Upper lobe of left lung (tissue), 4 donors: Measurements from ENCODE around the gene PROX1.

ENCODE experiments used
- CTCF ChIP-seq, 6 experiments: fragments of 450-650 bp in 4 of 6; fragments of 200-600 bp in 2 of 6; sonication (generic) in 2 of 6; IDR thresholded peaks; one replicate each; pipeline ENCODE4 v1.5.1; 2016 to 2019; ENCODE audit warnings: antibody characterized with exemption in 6 of 6
- EP300 ChIP-seq, 4 donors: sonication (generic); formaldehyde crosslinking; IDR thresholded peaks; one replicate each; pipeline ENCODE4 v1.5.1; 2017; ENCODE audit warnings: antibody characterized with exemption in 4 of 4, control low read depth in 2 of 4
- POLR2A ChIP-seq, 4 donors: fragments of 450-650 bp; IDR thresholded peaks; one replicate each; pipeline ENCODE4 v1.5.1; 2016 to 2017; ENCODE audit warnings: antibody characterized with exemption in 4 of 4, mild to moderate bottlenecking in 2 of 4

DNA sequence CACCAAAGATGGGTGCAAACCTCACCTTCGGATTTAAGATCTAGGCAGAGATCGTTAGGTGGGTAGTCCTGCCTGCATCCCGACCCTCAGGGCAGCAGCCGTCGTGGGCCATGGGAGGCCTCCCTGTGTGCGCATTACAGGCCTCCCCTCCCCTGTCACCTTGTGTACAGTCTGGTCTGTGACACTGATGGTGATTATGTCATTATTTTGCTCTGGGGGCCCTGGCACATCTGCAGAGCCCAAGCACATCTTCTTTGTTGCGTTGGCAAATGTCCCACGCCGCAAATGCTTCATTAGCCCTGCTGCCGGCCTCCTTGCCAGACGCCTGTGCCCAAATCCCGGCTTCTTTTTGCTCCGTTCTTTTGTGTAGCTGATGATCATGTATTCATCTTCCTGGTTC is 31.7 kb downstream of the PROX1 start:
- TF ChIP-seq POLR2A (IDR thresholded peaks at IDR 0.05) (no peak), EP300 (IDR thresholded peaks at IDR 0.05) (no peak), CTCF (IDR thresholded peaks at IDR 0.05) (no peak)
